Germinal center (tissue), 1 donor: ENCODE data around the gene VIPR2.
"Not testable (repeated sequence)": the region's sequence is repeated elsewhere in the genome, so short reads cannot be mapped to it uniquely, and the experiment has no call there.

Experiments used
- DNase-seq: peaks from one replicate; pipeline ENCODE4 v3.0.0; 2012; ENCODE audit warnings: mixed read lengths, low spot score

The VIPR2 gene, protein sequence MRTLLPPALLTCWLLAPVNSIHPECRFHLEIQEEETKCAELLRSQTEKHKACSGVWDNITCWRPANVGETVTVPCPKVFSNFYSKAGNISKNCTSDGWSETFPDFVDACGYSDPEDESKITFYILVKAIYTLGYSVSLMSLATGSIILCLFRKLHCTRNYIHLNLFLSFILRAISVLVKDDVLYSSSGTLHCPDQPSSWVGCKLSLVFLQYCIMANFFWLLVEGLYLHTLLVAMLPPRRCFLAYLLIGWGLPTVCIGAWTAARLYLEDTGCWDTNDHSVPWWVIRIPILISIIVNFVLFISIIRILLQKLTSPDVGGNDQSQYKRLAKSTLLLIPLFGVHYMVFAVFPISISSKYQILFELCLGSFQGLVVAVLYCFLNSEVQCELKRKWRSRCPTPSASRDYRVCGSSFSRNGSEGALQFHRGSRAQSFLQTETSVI

DNA sequence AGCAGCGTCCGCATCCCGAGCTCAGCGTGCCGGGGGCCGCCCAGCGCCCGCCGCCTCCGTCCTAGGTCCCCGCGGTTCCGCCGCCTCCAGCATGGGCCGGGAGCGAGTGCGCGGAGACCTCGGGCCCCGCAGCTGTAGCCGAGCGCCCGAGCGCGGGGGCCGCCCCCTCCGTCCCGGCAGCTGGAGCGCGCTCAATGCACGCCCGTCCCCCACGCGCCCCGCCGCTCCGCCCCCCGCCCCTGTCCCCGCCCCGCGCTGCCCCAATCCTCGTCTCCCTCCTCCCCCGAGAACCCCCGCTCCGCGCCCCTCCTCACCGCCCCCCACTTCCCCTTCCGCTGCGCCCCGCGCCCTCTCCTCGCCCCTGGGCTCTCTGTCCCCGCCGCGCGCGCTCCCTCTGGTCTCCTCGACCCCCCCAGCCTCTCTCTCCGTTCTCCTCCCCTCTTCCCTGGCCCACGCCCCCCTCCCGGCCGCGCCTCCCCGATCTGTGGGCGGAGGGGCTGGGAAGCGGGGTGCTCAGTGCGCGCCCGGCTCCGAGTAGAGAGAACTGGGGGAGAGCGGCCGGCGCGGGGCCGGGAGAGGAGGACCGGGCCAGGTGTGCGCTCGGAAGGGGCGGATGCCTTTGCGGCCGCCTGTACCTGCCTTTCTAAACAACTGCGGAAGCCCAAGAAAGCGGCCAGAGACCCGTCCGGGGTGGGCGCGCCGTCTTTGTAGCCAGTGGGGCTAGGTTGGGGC, at the start of gene VIPR2:
TSS of gene VIPR2 (minus strand) at position 110 of the 732 bp plus-strand sequence. CDS start at position 14, 96 bp downstream.
- no peak for DNase-seq

DNA sequence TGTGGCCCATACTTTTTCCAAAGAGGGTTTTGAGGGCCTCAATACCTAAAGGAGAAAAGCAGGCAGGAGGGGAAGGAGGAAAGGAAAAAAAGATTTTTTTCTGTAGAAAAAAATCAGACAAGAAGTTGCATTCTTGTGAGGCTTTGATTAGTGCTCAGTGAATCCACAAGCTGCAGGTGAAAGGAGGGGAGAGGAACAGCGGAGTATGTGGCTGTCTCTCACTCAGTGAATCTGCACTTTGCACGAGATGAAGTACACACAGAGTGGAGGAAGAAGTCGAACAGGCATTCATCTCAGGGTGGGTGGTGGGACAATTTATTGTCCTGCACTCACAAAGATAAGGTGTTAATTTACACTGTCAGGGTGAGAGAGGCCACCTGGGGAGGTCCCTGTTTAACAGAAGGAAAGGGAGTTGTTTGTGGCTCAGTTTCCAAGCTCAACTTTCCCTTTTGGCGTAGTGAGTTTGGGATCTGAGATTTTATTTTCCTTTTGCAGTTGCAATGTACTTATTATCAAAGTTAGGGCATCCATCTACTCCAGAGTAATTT, 49.0 kb upstream of the VIPR2 start:
- DNase-seq: no peak

DNA sequence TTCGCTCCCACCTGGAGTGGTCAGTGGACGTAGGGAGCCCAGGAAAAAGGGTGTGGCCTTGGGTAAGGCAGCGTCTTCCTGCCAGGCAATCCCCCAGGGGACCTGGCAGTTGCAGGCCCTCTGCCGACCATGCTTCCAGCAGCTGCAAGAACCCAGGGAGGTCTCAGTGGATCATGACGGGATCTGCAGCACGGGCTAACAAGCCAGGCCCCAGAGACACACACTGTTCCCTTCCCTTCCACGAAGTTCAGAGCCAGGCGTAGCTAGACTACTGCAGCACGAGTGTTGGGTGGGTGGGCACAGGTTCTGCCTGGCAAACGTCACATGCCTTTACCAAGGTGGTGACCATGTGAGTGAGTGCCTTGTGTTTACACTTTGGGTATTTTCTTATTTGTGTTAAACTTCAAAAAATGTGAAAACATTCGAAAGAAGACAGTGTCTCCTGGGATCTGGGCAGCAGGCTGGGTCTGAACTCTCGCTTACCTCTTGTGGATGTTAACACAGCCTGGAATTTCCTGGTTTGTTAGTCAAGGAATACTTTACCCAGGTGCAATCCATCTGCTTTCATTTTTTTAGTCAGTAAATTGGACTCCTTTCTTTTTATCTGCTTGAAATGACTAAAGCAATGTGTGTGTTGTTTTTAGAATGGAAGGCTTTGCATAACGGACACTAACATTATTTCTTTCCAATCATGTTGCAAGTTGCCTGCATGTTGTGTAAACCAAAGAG, 48.2 kb upstream of the VIPR2 start:
- DNase-seq: no peak

DNA sequence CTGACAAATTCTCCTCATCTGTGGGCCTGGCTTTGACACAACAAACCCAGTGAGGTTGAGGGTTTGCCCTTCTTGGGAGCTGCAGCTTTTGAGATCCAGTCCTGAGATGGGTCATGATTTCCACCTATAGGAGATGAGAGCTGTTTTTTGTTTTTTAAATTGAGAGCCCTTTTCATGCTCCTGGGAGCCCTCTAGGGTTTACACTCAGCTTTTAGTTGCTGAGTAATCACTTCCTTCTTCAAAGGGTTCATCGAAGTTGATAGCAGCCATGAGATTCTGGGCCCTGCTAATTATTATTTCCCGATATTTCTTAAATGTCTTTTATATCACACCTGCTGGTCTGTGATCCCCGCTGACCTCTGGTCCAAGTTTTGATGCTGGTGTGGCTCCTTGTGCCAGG, 47.3 kb upstream of the VIPR2 start:
- DNase-seq: no peak

DNA sequence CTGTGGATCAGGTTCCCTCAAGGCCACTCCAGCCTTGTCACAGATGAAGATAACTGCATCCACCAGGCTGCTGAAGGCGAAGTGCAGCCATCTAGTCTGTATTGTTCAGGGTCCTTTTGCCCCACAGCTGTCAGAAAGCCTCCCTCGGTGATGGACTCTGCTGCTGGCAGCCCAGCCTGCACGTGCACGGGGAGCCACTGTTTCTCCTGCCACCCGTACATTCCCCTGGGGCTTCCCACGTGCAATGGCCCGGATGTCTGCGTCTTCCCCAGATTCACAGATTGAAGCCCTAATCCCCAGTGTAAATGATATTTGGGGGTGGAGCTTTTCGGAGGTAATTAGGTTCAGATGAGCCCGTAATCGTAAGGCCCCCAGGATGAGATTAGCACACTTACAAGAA, 46.6 kb upstream of the VIPR2 start:
- DNase-seq: no peak

DNA sequence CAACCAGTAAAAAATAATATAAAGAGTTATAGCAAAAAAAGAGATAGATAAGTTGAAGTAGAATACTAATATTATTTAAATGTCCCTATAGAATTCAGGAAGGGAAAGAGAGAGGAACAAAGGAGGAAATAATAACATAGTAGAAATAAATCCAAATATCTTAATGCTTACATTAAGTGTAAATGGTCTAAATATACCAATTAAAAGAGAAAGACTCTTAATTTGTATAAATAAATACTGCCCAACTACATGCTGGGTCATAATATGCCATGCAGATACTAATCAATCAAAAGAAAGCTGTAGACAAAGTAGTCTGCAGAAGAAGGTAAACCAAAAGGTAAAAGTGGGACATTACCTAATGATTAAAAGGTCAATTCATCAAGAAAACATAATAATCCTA, 43.3 kb upstream of the VIPR2 start:
- DNase-seq: no peak

DNA sequence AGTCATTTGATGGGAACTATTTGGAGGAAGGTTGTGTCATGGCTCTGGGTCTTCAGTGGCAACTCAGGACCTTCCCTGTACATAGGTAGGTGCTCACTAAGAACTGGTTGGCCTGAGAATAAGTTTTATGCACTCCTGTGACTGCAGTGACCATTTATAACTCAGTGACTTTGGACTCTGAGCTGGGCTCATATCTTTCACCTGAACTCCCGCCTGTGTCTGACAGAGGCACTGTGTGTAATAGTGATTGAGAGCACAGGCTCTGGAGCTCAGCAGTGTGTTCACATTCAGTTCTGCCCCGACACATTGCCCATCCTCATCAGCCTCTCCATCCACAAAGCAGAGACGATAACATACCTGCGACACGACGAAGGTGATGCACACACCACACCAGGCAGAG, 34.6 kb upstream of the VIPR2 start:
- DNase-seq: no peak

DNA sequence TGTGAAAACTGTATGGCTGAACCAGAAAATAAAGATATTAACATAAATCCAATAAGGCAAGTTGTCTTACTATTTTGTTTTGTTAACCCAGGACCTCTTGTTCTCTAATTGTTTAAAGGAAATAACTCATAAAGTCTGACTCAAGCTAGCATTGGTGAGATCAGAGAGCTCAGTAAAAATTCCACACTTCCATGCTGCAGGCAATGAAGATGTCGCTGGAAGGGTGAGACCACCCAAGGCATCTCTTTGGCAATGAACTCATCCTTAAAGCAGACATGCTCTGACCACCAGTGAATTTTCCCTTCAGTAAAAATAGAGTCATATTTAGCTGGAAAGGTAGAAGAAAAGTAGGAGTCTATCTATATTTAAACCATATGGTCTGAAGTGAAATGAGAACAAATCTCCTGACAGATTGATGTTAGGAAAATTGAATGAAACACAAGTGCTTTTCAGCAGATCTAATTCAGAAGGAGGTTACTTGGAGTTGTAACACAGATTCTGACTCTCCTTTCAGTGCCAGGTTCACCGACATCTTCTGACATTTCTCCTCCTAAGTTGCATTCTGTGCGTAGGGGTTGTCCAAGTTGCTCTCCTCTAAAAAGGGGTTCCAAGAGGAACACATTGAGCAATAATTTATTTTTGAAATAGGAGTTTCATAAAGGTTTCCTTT, 32.8 kb upstream of the VIPR2 start:
- no peak for DNase-seq

DNA sequence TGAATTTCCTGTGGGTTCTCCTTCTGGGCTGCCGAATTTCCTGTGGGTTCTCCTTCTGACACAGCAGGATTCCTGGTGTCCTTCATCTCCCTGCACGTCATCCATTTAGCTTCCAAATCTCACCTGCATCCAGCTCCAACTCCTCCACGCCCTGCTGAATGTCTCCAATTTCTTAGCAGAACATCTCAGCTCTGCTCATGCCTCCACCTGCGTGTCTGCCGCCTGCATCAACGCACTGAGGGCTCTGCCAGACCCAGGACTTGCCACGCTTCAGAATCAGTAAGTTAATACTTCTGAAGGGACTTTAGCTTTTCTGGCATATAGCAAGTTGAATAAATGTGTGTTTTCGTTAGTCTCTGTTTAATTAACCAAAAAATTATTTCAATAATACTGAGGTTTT, 31.1 kb upstream of the VIPR2 start:
- no peak for DNase-seq

DNA sequence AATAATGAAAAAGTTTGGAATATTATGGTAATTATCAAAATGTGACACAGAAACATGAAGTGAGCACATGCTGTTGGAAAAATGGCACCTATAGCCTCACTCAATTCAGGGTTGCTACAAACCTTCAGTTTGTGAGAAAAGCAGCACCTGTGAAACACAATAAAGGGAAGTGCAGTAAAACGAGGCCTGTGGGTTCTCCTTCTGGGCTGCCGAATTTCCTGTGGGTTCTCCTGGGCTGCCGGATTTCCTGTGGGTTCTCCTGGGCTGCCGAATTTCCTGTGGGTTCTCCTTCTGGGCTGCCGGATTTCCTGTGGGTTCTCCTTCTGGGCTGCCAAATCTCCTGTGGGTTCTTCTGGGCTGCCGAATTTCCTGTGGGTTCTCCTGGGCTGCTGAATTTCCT, 30.4 kb upstream of the VIPR2 start:
- DNase-seq: not testable (repeated sequence)

DNA sequence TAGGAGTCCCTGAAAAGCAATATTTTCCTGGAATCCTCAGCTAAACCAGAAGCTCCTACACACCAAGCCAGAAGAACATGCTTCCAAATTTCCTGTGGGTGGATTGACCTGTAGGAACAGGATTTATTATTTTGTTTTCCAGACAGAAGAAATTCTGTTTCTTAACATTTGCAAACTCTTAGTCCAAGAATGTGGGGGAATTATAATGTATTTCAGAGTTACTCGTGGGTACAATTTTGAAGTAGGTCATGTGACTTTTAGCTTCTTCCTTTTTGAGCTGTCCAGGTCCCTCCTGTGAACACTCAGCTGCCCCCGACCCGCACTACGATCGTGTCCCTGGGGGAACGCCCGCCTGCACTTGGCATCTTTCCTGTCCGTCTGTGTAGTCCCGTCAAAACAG, 27.7 kb upstream of the VIPR2 start:
- no peak for DNase-seq

DNA sequence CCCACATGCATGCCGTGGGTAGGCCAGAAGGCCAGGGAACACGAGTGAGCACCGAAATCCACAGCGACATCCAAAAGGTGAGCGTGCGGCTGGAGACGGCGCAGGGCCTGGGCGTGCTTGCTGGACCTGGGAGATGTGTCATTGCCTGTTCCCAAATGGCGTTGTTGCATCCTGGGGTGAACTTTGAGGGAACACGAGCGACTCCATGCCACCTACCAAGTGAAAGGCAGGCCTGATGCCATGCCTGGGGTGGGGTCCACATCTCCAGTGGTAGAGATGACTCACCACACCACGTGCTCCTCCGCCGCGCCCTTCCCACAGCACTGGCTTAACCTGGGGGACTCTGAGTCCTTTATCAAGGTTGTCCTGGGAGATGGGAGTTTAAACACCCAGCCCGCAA, 24.7 kb upstream of the VIPR2 start:
- no peak for DNase-seq

DNA sequence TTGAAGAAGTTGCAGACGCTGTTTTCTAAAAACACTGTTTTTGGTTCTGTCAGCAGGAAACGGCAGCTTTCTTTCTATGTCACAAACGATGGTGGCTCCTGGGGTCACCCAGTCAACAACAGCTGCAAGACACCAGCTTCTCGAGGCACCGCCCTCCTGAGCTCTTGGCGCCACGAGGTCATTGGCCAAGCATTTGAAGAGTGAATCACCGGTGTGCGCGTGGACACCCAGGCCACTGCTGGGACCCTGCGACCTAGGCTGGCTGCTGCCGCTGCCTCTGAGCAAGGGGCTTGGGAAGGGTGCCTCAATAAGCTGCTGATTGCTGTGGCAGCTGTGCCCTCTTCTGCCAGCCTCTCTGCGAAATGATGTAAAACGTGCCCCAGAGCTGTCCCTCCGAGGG, 22.5 kb upstream of the VIPR2 start:
- DNase-seq: no peak

DNA sequence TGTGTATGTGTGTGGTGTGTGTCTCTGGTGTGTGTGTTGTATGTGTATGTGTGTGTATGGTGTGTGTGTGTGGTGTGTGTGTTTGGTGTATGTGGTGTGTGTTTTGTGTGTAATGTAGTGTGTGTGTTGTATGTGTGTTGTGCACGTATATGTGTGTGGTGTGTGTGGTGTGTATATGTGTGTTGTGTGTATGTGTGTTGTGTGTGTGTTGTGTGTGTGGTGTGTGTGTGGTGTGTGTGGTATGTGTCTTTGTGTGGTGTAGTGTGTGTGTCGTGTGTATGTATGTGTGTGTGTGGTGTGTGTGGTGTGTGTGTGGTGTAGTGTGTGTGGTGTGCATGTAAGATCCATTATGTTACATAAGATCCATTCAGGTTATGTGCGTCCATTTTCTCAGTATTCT, 21.9 kb upstream of the VIPR2 start:
- DNase-seq: no peak

DNA sequence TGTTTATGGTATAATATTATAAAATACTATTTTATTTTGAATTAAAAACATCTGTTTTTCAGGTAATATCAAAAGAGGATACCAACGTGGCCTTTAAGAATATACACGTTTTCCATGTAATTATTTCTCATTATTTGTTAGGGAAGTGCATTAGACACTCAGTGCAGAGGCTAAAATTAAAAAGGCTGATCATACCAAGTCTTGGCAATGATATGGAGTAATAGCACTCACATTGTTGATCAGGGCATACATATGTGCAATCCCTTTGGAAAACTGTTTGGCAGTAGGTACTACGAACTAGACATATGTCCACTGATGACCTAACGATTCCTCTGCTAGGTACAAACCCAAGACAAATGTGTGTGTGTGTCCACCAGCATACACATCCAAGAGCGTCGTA, 20.7 kb upstream of the VIPR2 start:
- no peak for DNase-seq

DNA sequence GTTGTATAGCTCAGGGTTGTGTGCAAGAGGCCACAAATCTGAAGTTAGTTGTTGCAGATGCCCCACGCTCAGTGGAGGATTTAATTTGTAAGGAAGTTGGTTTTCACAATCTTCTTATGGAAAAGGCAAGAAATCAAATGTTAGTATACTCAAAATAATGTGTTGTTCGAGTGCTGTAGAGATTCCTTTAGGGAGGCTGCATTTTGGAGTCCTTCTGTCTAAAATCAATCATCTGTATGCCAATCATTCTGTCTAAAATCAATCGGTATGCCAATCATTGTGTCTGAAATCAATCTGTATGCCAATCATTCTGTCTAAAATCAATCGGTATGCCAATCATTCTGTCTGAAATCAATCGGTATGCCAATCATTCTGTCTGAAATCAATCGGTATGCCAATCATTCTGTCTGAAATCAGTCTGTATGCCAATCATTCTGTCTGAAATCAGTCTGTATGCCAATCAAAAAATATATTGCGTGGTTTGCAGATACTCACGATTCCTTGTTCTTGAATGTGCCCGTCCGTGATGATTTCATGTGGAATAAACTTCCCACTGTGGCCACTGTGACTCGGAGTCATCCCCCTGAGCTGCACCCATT, 19.1 kb upstream of the VIPR2 start:
- DNase-seq: not testable (repeated sequence)

DNA sequence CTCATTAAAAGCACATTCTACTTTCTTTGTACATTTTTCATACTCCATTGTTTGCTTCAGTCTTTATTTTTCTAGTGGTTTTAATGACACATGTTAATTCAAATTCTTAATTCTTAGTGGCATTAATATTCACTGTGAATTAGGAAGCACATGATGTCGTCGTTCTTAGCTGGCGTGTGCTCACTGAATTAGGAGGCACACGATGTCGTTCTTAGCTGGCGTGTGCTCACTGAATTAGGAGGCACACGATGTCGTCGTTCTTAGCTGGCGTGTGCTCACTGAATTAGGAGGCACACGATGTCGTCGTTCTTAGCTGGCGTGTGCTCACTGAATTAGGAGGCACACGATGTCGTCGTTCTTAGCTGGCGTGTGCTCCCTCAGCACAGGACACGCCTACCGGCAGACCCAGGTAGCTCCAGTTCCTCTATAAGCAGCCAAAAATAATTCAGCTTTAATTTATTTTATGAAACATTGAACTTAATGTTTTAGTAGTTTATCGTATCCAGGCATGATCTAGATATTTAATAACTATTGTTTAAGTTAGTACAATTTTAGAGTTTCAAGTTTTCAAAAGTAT, 17.5 kb upstream of the VIPR2 start:
- DNase-seq: not testable (repeated sequence)

DNA sequence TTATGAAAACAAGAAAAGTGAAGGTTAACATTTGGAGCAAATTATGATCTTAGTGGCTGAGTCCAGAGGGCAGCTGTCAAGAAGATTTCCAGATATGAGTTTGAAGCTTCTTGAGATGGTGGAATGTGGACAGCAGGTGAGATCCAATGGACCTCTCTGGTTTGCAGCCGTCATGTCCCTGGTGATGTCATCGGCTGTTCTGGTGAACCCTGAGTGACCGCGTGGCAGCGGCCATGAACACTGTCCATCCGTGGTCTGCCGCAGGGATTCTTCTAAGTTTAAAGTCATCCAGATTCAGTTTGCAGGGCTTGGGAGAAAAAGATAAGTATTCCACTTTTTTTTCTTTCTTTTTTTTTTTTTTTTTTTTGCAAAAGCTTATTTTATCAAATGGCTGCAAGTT, 15.8 kb upstream of the VIPR2 start:
- no peak for DNase-seq

DNA sequence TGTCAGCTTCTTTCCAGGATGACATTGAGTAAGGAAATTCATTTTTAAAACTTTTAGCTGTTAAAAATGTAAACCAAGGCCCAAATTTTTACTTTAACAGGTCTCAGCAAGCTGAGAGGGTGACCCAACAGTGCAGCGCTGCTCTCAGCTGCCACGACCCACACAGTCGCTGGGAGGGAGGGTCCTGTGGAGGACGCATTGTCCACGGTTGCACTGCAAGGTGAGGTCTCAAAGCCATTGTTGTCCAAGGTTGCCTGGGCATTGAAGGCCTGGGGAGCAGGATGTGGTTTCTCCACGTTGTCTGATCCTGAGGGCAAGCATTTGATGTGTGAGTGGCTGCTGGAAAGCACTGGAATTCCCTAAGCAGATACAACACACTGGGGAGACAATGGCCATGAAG, 15.1 kb upstream of the VIPR2 start:
- no peak for DNase-seq

DNA sequence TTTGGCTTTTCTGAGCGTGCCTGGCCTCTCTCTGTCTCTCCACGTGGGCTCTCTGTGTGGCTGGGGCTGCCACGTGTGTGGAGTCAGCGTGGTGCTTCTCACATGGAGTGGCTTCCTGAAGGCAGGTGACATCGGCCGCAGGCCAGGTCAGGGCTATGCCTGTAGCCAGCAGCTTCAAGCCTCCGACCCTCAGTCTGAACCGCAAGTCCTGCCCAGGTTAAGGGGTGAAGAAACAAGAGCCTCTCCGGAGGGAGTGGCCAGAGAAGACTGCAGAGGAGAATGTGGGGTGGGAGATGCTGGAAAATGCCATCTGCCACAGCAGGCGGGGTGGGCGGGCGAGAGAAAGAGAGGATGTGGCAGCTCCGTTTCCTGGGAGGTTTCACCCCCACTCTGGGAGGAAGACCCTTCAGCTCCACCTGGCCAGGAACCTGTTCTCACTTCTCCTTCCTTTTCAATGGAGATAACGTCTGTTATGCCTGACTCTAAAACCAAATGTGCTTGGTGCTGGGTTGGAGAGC, 14.3 kb upstream of the VIPR2 start:
- DNase-seq: no peak
